GM12873 (cell line): ENCODE measurements around the gene MAU2.

Experiments used
- CTCF ChIP-seq: IDR thresholded peaks from 2 replicates; pipeline ENCODE4 v1.5.1; 2012; ENCODE audit warnings: low read depth, mild to moderate bottlenecking, moderate library complexity, low read length, control low read depth; ENCODE audit not compliant: insufficient read depth; ENCODE audit errors: missing control alignments

MAU2 gene

GRCh38 chr19:19372656-19373416 is 52.2 kb downstream of the MAU2 start:
- no peak for TF ChIP-seq CTCF

DNA sequence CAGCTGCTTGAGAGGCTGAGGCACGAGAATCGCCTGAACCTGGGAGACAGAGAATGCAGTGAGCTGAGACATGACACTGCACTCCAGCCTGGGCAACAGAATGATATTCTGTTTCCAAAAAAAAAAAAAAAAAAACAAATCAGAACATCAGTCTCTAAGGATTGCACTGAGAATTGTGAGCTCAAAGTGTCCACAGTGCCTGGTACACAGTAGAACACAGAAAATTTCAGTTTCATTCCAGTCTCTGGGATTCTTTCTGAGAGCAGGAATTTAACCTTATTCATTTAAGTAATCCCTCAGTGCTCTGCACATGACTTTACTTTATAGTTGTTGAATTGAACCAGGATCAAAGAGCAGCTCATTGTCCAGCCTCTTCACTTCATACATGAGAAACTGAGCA is 58.9 kb downstream of the MAU2 start:
- no peak for TF ChIP-seq CTCF

DNA sequence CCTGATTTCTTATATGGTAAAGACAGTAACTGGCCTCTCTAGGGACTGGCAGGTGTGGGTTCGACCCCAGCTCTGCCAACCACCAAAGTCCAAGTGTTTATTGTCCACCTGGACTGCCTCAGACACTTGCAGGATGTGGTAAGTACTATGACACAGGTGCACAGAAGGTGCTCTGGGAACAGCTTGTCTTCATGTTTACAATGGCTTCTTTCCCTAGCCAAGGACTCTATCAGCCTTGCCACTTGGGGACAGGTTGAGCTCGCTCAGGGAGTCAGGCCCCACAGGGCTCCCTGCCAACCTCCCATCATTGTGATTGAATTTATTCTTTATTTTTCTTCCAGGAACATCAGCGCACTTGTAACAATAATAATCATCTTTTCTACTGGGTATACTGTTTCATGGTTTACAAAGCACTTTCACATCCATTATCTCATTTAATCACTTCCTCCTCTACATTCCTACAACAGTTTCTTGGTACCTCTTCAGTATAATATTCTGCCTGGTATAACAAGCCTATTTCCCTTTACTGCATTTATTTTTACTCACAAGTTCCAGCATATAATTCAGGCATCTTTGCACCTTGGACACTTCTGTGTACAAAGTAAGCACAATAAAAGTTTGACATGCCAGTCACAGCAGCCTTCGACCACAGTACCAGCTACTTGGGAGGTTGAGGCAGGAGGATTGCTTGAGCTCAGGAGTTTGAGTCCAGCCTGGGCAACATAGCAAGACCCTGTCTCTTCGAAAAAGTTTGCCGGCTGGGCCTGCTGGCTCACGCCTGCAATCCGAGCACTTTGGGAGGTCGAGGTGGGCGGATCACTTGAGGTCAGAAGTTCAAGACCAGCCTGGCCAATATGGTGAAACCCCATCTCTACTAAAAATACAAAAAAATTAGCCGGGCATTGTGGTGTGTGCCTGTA is 60.6 kb downstream of the MAU2 start:
- TF ChIP-seq CTCF = no peak

GRCh38 chr19:19382118-19382517 is 61.5 kb downstream of the MAU2 start:
- TF ChIP-seq CTCF = no peak

- no peak for TF ChIP-seq CTCF
These were observed 63.9 kb downstream of the MAU2 start for GRCh38 chr19:19384486-19384885.

DNA sequence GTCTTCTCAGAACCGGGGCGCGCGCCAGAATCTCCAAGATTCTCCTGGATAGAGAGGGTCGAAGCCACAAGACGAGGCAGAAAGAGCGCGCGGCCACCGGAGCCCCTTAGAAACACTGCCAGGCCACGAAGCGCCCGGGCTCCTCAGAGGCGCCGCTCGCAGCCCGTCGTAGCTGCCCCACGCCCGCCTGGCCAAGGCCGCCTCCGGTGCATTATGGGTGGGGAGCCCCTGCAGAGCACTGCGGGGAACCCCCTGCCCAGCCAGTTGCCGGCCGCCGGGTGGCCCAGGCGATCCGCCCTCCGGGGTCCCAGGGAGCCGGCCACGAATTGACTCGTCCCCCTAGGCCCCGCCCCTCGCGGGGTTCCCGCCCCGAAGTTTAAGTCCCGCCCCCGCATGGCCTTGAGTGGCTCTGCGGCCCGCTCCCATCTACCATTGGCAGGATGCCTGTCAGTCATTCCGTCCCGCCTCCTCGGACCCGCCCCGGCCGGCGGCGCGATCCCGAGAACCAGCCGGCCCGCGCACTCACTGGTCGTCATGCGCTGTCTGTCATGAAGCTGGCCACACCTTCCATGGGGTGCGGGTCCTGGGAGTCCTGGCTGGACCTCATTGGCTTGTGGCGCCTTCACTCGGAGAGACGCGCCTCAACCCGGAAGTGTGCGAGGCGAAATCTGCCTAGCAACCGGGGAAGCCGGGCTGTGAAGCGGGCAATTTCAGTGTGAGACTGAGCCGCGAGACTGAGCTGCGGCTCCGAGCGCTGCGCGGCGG is 64.7 kb downstream of the MAU2 start:
- TF ChIP-seq CTCF = no peak
